Activated effector memory CD4-positive, alpha-beta T cell treated with anti-CD3 and anti-CD28 coated beads, Interleukin-2, amount 50 U/mL, for 16 hours (primary cell): ENCODE measurements around the gene BBX.
"Not testable (repeated sequence)": the region's sequence is repeated elsewhere in the genome, so short reads cannot be mapped to it uniquely, and the experiment has no call there.

ENCODE experiments used
- DNase-seq: peaks from one replicate; pipeline ENCODE4 v3.0.0-alpha.2; 2020

Gene BBX

GRCh38 chr3:107690522-107691138 lies 167.9 kb downstream of the BBX start:
- DNase-seq = no peak

- not testable (repeated sequence) for DNase-seq
Measured at GRCh38 chr3:107691984-107692383, 169.2 kb downstream of the BBX start.

- DNase-seq = not testable (repeated sequence)
Measured at GRCh38 chr3:107697348-107697747, 174.6 kb downstream of the BBX start.

DNA sequence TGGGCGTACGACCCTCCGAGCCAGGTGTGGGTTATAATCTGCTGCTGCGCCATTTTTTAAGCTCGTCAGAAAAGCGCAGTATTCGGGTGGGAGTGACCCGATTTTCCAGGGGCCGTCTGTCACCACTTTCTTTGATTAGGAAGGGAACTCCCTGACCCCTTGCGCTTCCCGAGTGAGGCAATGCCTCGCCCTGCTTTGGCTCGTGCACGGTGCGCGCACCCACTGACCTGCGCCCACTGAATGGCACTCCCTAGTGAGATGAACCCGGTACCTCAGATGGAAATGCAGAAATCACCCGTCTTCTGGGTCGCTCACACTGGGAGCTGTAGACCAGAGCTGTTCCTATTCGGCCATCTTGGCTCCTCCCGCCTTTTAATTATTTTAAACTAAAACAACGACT lies 175.1 kb downstream of the BBX start:
- DNase-seq = not testable (repeated sequence)

DNA sequence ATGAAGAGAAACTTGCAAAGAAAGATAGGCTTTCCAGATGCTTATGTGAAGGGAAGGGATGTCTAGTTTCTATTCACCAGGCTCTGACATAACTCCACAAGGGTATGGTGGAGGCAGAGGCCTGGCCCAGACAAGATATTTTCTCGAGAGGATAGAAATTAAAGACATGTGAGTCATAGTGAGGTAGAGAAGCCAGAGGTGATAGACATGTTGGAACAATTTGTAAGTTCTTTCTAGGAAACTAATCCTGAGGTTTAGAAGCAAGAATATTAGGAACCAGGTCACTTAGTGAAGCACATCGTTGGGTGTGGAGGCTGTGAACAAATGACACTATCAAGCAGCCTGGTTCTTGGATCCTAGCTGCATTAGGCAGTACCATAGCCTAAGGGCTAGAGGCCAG lies 176.9 kb downstream of the BBX start:
- no peak for DNase-seq

GRCh38 chr3:107701299-107701698 lies 178.5 kb downstream of the BBX start:
- no peak for DNase-seq

- DNase-seq = no peak
Measured at GRCh38 chr3:107704477-107704876, 181.7 kb downstream of the BBX start.

- no peak for DNase-seq
Measured at GRCh38 chr3:107705046-107705445, 182.3 kb downstream of the BBX start.

DNA sequence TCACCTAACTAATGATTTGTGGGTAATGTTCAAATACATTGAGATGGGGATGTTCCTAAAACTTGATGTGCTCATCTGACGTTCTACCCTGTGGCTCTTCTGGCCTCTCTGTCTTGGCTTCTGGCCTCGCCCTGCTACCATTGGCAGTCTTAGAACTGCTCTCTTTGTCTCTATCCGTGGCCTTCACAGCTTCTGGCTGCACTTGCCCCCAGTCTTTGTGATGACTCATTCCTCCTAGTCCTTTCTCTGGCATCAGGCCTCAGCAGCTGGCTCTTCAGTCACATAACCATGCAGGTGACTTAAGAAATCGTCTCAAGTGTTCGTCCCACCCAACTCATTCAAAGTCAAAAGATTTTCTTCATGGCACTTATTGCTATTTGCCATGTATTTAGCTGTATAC lies 188.1 kb downstream of the BBX start:
- no peak for DNase-seq

GRCh38 chr3:107716734-107717133 lies 194.0 kb downstream of the BBX start:
- no peak for DNase-seq

GRCh38 chr3:107718547-107718946 lies 195.8 kb downstream of the BBX start:
- no peak for DNase-seq

- DNase-seq = no peak
Measured at GRCh38 chr3:107727102-107727501, 204.3 kb downstream of the BBX start.

- no peak for DNase-seq
Measured at GRCh38 chr3:107729686-107730085, 206.9 kb downstream of the BBX start.

DNA sequence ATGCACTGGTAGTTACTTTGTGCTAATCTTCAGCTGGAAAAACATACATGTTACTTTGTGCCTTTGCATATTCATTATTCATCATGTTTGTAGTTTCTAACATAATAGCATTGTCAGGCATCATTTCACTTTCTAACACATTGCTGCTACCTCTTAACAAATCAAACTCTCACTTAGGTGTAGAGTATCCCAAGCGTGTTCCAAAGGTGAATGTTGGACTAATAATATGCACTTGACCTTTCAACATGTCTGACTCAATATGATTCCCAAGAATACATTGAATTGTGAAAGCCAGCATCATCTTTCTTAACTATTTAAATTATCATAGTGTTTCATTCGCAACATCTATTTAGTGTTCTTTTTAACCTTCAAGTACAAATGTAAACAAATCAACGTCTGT lies 211.6 kb downstream of the BBX start:
- DNase-seq = no peak

- DNase-seq = no peak
Measured at GRCh38 chr3:107737914-107738313, 215.2 kb downstream of the BBX start.

DNA sequence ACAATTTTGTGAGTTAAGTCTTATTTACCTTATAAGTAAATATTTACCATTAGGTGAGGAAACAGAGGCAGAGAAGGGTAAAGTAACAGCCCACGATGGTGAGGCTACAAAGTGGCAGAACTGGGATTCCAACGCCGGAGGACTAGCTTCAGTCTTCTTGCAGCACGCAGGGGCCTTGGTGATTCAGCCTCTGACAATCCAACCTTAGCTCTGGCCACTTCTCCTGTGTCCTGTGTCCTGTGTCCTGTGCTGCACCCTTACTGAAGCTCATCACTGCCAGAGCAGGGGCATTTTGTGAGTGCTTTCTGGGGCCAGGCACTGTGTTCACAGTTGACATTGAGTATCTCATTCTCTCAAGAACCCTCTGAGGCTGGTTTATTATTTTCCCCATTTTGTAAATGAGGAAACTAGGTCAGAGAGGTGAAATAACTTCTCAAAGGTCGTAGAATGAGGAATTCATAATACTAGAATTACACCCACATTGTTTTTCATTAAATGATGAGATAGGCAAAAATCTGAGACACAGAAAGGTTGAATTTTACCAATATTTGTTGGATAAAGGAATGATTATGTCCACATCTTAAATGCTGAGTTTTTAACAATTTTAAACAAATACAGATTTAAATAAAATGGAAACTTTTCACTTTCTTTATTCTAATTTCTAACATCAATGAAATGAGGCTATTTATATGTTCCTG lies 215.9 kb downstream of the BBX start:
- DNase-seq = no peak

GRCh38 chr3:107739227-107739626 lies 216.5 kb downstream of the BBX start:
- no peak for DNase-seq

GRCh38 chr3:107740992-107741896 lies 218.5 kb downstream of the BBX start:
- DNase-seq = no peak

- DNase-seq = no peak
Measured at GRCh38 chr3:107745354-107745753, 222.6 kb downstream of the BBX start.

DNA sequence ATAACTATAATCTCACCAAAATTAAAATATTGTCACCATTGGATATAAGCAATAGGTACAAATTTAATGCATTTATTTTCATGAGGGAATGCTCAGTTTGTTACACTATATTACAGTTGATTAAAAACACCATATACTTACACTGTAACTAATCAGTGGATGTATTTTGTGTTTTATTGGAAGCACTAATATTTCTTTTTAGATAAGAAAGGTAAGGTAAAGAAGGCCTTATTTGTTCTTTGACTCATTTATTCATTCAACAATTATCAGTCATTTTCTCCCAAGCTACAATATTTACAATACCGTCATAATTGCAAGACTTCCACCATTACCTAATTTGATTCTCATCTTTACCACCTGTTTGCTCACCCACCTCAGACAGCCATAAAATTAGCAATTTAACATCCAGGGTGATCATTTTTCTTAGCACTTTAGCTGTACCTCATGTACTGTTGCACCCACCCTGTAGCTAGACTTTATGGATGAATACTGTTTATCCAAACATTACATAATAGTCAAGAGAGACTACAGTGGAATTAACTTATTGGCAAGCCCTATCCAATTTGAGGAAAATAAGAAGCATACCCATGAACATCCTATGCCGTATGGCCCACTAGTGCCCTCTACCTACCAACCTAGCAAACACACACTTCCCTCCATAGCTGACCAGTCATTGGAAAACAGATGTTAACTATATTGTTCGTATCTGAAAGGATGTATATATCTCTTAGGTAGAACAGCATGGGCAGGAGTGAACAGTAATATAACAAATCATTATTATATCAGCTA lies 229.6 kb downstream of the BBX start:
- DNase-seq = no peak

DNA sequence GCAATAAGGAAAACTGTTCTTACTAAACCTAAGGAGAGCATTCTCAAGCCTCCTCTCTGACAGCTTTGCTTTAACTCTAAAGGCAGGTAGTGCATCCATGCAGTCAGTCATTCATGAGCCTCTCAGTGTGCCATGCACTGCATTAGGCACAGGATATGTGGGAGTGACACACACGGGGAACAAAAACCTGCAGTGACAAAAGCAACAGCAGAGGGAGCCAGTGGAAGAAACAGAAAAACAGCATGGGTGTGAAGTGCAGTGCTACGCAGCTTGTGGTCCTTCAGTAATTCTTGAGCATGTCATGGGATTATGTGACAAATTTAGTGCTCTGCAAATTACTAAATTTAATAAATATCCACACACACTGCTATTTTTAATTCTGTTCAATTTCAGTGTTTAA lies 230.7 kb downstream of the BBX start:
- no peak for DNase-seq

- DNase-seq = no peak
Measured at GRCh38 chr3:107753976-107754375, 231.2 kb downstream of the BBX start.

- DNase-seq = no peak
Measured at GRCh38 chr3:107756649-107757048, 233.9 kb downstream of the BBX start.
